GM18868 (cell line): Measurements from ENCODE around the gene CDC42EP5.

Experiments
- ATAC-seq: cut with Tn5 transposase; IDR thresholded peaks from one replicate; pipeline ENCODE4 v1.9.1; 2021; ENCODE audit warnings: mild to moderate bottlenecking, moderate library complexity; ENCODE audit not compliant: unreplicated experiment

The CDC42EP5 gene

GRCh38 chr19:54462655-54463530, 10.2 kb downstream of the CDC42EP5 start:
- peak; percentile 4 for ATAC-seq

GRCh38 chr19:54462047-54462654, 10.9 kb downstream of the CDC42EP5 start:
- ATAC-seq = no peak

- ATAC-seq = no peak
Measured at GRCh38 chr19:54461613-54462012, 11.5 kb downstream of the CDC42EP5 start.

GRCh38 chr19:54461210-54461609, 11.9 kb downstream of the CDC42EP5 start:
- no peak for ATAC-seq

- ATAC-seq = no peak
Measured at GRCh38 chr19:54460230-54461005, 12.7 kb downstream of the CDC42EP5 start.

GRCh38 chr19:54459282-54460229, 13.5 kb downstream of the CDC42EP5 start:
- no peak for ATAC-seq

GRCh38 chr19:54458648-54459281, 14.3 kb downstream of the CDC42EP5 start:
- no peak for ATAC-seq

GRCh38 chr19:54457773-54458647, 15.1 kb downstream of the CDC42EP5 start:
- no peak for ATAC-seq

GRCh38 chr19:54456423-54457373, 16.4 kb downstream of the CDC42EP5 start:
- no peak for ATAC-seq

- no peak for ATAC-seq
Measured at GRCh38 chr19:54455786-54456422, 17.2 kb downstream of the CDC42EP5 start.

- no peak for ATAC-seq
Measured at GRCh38 chr19:54454781-54455675, 18.1 kb downstream of the CDC42EP5 start.

- ATAC-seq = no peak
Measured at GRCh38 chr19:54453921-54454780, 18.9 kb downstream of the CDC42EP5 start.

GRCh38 chr19:54452626-54453025, 20.5 kb downstream of the CDC42EP5 start:
- no peak for ATAC-seq

GRCh38 chr19:54451997-54452396, 21.1 kb downstream of the CDC42EP5 start:
- ATAC-seq = no peak

GRCh38 chr19:54451331-54451871, 21.7 kb downstream of the CDC42EP5 start:
- no peak for ATAC-seq
